Measurements from ENCODE around the gene KAZN. TPM values are rescaled to one million over a fixed set of nuclear protein-coding genes. Genes with fewer than 3 reads are reported as not detected.

Gene KAZN
- total RNA-seq, 1 donor from 2014 or later, result 3.7 TPM

DNA sequence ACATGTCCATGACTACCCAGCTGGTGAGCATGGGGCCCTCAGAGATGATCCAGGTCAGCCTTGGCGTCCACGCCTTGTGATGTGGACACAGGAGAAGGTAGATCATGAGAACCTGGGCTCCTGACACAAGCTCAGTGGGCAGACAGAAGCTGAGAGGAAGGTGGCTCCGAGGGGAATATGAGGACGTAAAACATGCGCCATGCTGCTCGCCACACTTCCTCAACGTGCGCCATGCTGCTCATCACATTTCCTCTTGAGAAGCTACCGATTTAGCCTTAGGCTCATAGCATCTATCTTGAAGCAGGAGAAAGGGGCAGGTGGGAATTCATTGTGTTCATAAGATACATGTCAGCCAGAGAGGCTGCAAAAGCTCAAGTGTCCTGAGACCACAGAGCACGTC is 176.9 kb downstream of the KAZN start:
- Histone ChIP-seq H3K27me3 (ENCODE audit: control insufficient read depth in 3 of 3, insufficient read depth in 3 of 3, low read length in 3 of 3) (no peaks in the 10 kb centered on the region), H3K36me3 (ENCODE audit: control insufficient read depth in 3 of 3, insufficient read depth in 3 of 3, low read length in 3 of 3) (no peaks in the 10 kb centered on the region), H3K4me3 (ENCODE audit: low read length in 3 of 3) (no peak overlapping the region), H3K27ac (ENCODE audit: low read depth, low read length) (no peak overlapping the region), H3K4me1 (ENCODE audit: control insufficient read depth in 3 of 3, insufficient read depth in 3 of 3, low read length in 3 of 3) (no peaks in the 10 kb centered on the region), H3K9me3 (ENCODE audit: control insufficient read depth in 3 of 3, low read length in 3 of 3) (no peaks in the 10 kb centered on the region), H3K9ac (ENCODE audit: low read depth in 1 of 3, low read length in 3 of 3) (no peak overlapping the region)

DNA sequence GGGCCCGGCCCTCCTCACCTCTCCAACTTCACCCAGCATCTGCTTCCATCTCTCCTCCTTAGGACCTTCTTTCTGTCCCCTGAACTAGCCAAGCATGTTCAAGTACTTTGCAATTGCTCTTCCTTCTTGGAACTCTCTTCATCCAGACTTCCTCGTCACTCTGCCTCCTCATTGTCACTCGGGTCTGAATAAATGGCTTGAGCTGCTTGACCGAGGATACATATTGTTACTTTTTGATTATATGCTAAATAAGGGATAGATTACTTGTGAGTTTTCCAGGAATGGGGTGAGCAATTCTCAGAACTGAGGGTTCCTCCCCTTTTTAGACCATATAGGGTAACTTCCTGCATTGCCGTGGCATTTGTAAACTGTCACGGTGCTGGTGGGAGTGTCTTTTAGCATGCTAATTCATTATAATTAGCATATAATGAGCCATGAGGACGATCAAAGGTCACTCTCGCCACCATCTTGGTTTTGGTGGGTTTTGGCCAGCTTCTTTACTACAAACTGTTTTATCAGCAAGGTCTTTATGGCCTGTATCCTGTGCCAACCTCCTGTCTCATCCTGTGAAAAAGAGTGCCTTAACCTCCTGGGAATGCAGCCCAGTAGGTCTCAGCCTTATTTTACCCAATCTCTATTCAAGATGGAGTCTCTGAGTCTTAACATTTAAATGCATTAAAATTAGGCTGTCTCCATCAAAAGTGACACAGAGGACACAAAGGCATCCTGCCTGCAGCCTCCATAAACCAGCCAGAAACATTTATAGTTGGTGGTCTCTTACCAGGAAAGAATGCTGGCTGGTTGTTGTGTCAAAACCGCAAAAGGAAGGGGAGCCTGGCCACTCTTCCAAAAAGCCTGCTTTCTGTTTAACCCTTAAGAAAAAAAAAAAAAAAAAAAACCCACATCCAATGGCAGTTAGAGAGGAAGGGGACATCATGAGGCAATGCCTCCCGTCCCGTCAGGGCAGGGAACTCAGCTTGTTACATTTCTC is 179.3 kb downstream of the KAZN start:
- Histone ChIP-seq H3K4me3 (ENCODE audit: low read length in 3 of 3) (no peak overlapping the region), H3K9ac (ENCODE audit: low read depth in 1 of 3, low read length in 3 of 3) (no peak overlapping the region), H3K36me3 (ENCODE audit: control insufficient read depth in 3 of 3, insufficient read depth in 3 of 3, low read length in 3 of 3) (no peaks in the 10 kb centered on the region), H3K4me1 (ENCODE audit: control insufficient read depth in 3 of 3, insufficient read depth in 3 of 3, low read length in 3 of 3) (no peaks in the 10 kb centered on the region), H3K9me3 (ENCODE audit: control insufficient read depth in 3 of 3, low read length in 3 of 3) (no peaks in the 10 kb centered on the region), H3K27me3 (ENCODE audit: control insufficient read depth in 3 of 3, insufficient read depth in 3 of 3, low read length in 3 of 3) (no peaks in the 10 kb centered on the region), H3K27ac (ENCODE audit: low read depth, low read length) (no peak overlapping the region)

DNA sequence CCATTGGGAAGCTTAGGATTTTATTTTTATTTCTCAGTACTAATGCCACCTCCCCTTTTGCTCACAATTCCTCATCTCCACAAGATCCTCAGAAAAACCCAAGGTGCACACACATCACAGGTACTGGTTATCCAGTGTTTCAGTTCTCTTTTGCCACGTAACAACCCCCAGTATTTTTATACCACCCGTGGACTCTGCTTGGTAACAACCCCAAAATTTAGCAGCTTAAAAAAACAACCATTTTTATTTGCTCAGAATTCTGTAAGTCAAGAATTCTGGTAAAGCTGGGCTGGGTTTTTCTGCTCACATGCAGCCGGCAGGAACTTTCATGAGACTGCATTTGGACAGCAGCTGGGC is 180.0 kb downstream of the KAZN start:
- no peak overlapping the region for H3K9ac ChIP-seq (ENCODE audit: low read depth in 1 of 3, low read length in 3 of 3)
- H3K27ac ChIP-seq (ENCODE audit: low read depth, low read length), result no peak overlapping the region
- no peaks in the 10 kb centered on the region for H3K9me3 ChIP-seq (ENCODE audit: control insufficient read depth in 3 of 3, low read length in 3 of 3)

DNA sequence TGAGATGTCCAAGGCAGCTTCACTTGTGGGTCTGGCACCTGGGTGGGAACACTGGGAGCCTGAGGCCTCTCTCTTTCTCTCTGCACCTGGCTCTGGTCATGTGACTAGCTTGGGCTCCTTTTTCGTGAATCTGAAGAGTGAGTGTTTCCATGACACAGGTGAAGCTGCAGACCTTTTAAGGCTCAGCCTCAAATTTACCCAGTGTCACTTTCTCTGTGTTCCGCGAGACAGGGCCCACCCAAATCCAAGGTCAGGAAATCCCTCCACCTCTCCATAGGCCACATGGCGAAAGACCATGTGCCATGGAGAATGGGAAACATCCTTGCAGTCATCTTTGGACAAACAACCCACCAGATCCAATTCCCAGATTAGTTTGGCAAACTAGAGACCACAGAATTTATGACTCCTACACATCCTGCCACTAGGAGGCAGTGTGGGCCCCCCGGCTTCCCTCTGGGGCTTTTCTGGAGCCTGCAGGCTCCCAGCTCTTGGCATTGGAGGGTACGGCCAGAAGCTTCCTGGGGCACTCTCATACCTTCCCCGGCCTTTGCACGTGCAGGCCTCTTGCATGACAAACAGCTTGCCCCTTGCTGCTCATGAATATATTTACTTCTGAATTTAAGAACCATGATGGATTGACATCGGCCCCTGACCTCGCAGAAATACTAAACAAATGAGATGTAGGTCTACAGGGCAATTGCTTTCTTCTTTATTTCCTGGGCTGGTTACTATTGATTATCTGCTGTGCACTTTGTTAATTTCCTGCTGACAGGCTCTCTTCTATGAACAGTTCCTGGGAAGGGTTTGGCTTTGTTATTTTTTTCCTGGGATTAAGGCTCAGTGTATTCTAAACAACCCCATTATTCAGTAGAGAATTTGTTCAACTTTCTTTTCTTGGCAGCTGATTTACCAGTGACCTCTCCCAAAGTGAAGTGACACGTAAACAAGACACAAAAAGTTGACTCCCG is 180.7 kb downstream of the KAZN start:
- H3K36me3 ChIP-seq (ENCODE audit: control insufficient read depth in 3 of 3, insufficient read depth in 3 of 3, low read length in 3 of 3), result no peaks in the 10 kb centered on the region
- H3K27ac ChIP-seq (ENCODE audit: low read depth, low read length), result no peak overlapping the region
- H3K4me3 ChIP-seq (ENCODE audit: low read length in 3 of 3), result no peak overlapping the region
- peaks cover 0 to 5% (median 0%) of the 10 kb centered on the region in 3 donors for H3K27me3 ChIP-seq (ENCODE audit: control insufficient read depth in 3 of 3, insufficient read depth in 3 of 3, low read length in 3 of 3)
- H3K9me3 ChIP-seq (ENCODE audit: control insufficient read depth in 3 of 3, low read length in 3 of 3), result no peaks in the 10 kb centered on the region
- H3K9ac ChIP-seq (ENCODE audit: low read depth in 1 of 3, low read length in 3 of 3), result no peak overlapping the region
- no peaks in the 10 kb centered on the region for H3K4me1 ChIP-seq (ENCODE audit: control insufficient read depth in 3 of 3, insufficient read depth in 3 of 3, low read length in 3 of 3)

More for the DNA sequence above, 180.0 kb downstream of the KAZN start:
- no peaks in the 10 kb centered on the region for H3K36me3 ChIP-seq (ENCODE audit: control insufficient read depth in 3 of 3, insufficient read depth in 3 of 3, low read length in 3 of 3)
- H3K27me3 ChIP-seq (ENCODE audit: control insufficient read depth in 3 of 3, insufficient read depth in 3 of 3, low read length in 3 of 3), result no peaks in the 10 kb centered on the region
- no peak overlapping the region for H3K4me3 ChIP-seq (ENCODE audit: low read length in 3 of 3)
- no peaks in the 10 kb centered on the region for H3K4me1 ChIP-seq (ENCODE audit: control insufficient read depth in 3 of 3, insufficient read depth in 3 of 3, low read length in 3 of 3)

DNA sequence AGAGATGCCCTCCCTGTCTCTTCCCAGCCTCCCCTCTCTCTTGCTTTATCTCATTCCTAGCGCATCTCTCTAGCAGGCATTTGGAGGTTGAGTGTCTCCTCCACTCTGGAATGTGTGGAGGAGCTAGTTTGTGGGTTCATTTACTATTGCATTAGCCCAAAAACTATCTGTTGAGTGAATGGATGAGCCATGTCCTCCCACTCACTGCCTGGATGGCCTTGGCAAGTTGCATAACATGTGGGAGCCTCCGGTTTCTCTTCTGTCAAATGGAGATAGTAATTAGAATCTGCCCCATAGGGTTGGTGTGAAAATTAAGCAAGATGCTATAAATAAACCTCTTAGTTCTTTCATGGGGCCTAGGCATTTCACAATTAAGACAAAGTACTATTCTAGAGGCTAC is 181.8 kb downstream of the KAZN start:
- no peak overlapping the region for H3K4me3 ChIP-seq (ENCODE audit: low read length in 3 of 3)
- peaks cover 0 to 5% (median 0%) of the 10 kb centered on the region in 3 donors for H3K27me3 ChIP-seq (ENCODE audit: control insufficient read depth in 3 of 3, insufficient read depth in 3 of 3, low read length in 3 of 3)
- no peaks in the 10 kb centered on the region for H3K9me3 ChIP-seq (ENCODE audit: control insufficient read depth in 3 of 3, low read length in 3 of 3)

DNA sequence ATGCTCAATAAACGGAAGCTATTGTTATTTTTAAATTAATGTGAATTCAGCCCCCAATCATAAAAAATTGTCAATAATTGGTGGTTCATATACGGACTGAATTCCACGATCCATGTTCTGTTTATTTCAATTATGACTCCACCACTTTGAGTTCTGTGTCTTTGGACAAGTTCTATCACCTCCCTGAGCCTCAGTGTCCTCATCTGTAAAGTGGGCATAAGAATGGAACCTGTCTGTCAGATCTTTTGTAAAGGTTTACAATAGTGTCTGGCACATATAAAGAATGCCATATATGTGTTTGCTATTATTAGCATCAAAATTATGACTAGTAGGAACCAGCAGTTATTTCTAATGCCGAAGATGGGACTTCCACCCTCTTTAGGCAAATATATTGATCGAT is 183.3 kb downstream of the KAZN start:
- no peak overlapping the region for H3K4me3 ChIP-seq (ENCODE audit: low read length in 3 of 3)
- no peak overlapping the region for H3K27ac ChIP-seq (ENCODE audit: low read depth, low read length)
- H3K36me3 ChIP-seq (ENCODE audit: control insufficient read depth in 3 of 3, insufficient read depth in 3 of 3, low read length in 3 of 3), result no peaks in the 10 kb centered on the region
- H3K27me3 ChIP-seq (ENCODE audit: control insufficient read depth in 3 of 3, insufficient read depth in 3 of 3, low read length in 3 of 3), result peaks cover 0 to 5% (median 0%) of the 10 kb centered on the region in 3 donors
- H3K9ac ChIP-seq (ENCODE audit: low read depth in 1 of 3, low read length in 3 of 3), result no peak overlapping the region
- no peaks in the 10 kb centered on the region for H3K4me1 ChIP-seq (ENCODE audit: control insufficient read depth in 3 of 3, insufficient read depth in 3 of 3, low read length in 3 of 3)
- no peaks in the 10 kb centered on the region for H3K9me3 ChIP-seq (ENCODE audit: control insufficient read depth in 3 of 3, low read length in 3 of 3)

More for the DNA sequence above, 181.8 kb downstream of the KAZN start:
- Histone ChIP-seq H3K4me1 (ENCODE audit: control insufficient read depth in 3 of 3, insufficient read depth in 3 of 3, low read length in 3 of 3) (no peaks in the 10 kb centered on the region), H3K9ac (ENCODE audit: low read depth in 1 of 3, low read length in 3 of 3) (no peak overlapping the region), H3K27ac (ENCODE audit: low read depth, low read length) (no peak overlapping the region), H3K36me3 (ENCODE audit: control insufficient read depth in 3 of 3, insufficient read depth in 3 of 3, low read length in 3 of 3) (no peaks in the 10 kb centered on the region)

DNA sequence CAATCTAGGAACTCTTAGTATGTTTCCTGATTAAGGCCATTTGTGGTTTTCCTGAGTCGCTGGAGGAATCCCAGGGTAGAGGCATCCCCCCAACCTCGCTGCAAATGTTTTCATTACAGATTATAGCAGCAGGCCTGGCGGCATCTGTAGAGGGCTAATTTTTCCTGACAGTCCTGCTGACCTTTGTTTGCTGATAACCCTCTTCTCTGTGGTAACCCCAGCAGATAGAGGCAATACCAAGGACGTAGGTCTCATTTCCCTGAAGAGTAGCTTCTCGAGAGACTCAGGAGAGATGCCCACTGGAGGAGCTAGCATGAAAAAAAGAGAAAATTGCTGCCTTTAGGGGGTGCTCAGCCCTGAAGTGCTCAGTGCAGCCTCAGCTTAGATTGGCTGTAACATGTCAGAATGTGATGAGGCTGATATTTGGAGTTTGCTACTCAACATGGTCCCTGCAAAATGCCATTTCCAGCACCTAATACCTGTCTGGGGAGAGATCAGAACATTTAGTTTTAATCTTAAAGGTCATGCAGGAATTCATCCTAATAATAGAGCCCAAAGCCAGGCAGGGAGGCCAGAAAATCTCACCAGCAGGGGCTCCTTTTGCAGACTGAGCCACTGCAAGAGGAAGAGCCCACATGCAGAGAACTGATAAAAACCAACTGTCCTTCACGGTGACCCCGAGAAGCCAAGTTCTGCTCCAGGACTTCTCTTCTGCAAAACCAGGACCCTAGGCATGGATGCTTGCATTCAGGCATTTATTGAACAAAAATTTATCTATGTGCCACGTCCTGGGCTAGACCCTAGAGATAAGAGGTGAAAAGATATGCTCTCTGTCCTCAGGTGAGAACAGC is 184.5 kb downstream of the KAZN start:
- H3K27me3 ChIP-seq (ENCODE audit: control insufficient read depth in 3 of 3, insufficient read depth in 3 of 3, low read length in 3 of 3), result peaks cover 0 to 7% (median under 1%) of the 10 kb centered on the region in 3 donors
- H3K27ac ChIP-seq (ENCODE audit: low read depth, low read length), result no peak overlapping the region
- no peak overlapping the region for H3K4me3 ChIP-seq (ENCODE audit: low read length in 3 of 3)
- H3K9me3 ChIP-seq (ENCODE audit: control insufficient read depth in 3 of 3, low read length in 3 of 3), result no peaks in the 10 kb centered on the region
- H3K36me3 ChIP-seq (ENCODE audit: control insufficient read depth in 3 of 3, insufficient read depth in 3 of 3, low read length in 3 of 3), result no peaks in the 10 kb centered on the region
- no peaks in the 10 kb centered on the region for H3K4me1 ChIP-seq (ENCODE audit: control insufficient read depth in 3 of 3, insufficient read depth in 3 of 3, low read length in 3 of 3)
- H3K9ac ChIP-seq (ENCODE audit: low read depth in 1 of 3, low read length in 3 of 3), result no peak overlapping the region

DNA sequence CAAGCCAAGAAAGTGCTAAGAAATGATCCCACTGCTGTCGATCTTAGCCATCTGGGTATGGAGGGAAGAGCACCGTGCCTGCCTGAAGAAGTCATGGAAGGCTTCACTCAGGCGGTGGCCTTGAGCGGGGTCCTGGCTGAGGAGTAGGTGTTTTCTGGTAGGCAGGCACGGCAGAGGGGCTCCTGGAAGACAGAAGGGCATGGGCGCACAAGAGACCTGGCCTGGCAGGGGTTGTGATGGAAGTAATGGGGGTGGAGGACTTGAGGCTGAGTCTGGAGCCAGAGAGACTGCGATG is 185.1 kb downstream of the KAZN start:
- H3K27ac ChIP-seq (ENCODE audit: low read depth, low read length), result no peak overlapping the region
- no peaks in the 10 kb centered on the region for H3K36me3 ChIP-seq (ENCODE audit: control insufficient read depth in 3 of 3, insufficient read depth in 3 of 3, low read length in 3 of 3)
- H3K4me1 ChIP-seq (ENCODE audit: control insufficient read depth in 3 of 3, insufficient read depth in 3 of 3, low read length in 3 of 3), result no peaks in the 10 kb centered on the region
- H3K4me3 ChIP-seq (ENCODE audit: low read length in 3 of 3), result no peak overlapping the region
- no peak overlapping the region for H3K9ac ChIP-seq (ENCODE audit: low read depth in 1 of 3, low read length in 3 of 3)
- H3K9me3 ChIP-seq (ENCODE audit: control insufficient read depth in 3 of 3, low read length in 3 of 3), result peaks cover 0 to under 1% (median 0%) of the 10 kb centered on the region in 3 donors
- H3K27me3 ChIP-seq (ENCODE audit: control insufficient read depth in 3 of 3, insufficient read depth in 3 of 3, low read length in 3 of 3), result peaks cover 0 to 7% (median 6%) of the 10 kb centered on the region in 3 donors
